Measurements from ENCODE around the gene C3.

The C3 gene

DNA sequence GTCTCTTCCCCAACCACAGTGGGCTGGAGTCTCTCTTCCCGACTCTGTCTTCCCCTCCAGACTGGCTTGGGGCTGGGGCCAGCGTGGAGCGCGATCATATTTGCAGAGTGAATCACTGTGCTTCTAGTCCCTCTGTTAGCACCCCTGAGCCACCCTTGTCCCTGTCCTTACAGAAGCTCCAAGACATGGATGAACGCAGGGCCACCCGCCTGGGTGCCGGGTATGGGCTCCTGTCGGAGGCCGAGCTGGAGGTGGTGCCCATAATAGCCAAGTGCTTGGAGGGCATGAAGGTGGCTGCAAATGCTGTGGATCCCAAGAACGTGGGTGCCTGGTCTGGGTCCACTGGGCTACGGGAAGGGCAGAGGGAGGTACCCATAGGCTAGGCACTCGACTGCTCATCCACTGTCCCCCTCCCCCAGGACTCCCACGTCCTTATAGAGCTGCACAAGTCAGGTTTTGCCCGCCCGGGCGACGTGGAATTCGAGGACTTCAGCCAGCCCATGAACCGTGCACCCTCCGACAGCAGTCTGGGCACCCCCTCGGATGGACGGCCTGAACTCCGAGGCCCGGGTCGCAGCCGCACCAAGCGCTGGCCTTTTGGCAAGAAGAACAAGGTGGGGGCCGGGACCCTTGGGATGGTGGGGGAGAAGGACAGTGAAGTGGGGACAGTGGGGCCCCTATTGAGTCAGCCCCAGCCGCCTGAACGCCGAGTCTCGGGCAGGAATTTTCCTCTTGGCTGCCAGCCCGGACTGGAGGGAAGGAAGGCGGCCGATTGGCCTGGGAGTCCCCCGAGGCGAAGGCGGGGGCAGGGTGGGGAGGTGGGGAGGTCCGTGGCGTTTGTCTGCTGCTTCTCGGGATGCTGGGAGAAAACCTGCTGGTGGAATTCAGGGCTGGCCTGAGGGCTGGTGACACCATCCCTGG, 24.2 kb upstream of the C3 start:
- no peak for DNase-seq

DNA sequence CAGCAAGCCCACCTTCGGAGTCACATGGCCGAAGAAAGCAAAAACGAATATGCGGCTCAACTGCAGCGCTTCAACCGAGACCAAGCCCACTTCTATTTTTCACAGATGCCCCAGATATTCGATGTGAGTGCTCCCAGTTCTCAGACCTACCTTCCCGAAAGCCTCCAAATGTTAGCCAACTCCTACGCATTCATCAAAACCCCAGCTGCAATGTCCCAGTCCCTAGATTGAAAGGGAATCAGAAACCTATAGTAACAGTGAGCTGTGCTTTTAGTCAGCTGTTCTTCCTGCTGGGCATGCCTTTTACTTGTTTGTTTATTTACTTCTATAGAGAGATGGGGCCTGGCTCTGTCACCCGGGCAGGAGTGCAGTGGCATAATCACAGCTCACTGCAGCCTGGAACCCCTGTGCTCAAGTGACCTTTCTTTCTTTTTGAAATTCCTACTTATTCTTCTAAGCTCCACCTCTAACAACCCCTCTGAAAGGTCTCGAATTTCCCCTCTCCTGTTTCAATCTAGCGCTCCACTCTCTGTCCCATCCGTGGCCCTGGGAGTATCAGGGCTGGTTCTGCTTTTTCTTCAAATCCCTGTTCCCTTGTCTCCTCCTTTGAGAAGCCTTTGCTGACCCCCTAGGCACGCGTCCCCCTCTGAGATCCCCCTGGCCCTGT, 23.4 kb upstream of the C3 start:
- DNase-seq, result no peak

DNA sequence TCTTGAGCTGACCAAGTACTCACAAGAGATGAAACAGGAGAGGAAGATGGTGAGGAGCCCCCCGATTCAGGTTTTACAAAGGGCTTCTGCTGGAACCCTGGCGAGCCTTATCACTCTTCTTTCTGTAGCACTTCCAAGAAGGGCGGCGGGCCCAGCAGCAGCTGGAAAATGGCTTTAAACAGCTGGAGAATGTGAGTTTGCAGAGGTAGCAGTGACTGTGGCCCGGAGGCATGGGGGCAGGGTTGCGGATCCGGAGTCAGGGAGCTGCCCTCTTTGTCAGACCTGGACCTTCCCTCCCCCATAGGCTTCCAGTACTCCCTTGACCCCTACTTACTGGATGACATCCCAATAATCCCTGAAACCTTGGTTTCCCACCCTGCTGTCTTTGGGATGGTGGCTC, 22.6 kb upstream of the C3 start:
- no peak for DNase-seq

DNA sequence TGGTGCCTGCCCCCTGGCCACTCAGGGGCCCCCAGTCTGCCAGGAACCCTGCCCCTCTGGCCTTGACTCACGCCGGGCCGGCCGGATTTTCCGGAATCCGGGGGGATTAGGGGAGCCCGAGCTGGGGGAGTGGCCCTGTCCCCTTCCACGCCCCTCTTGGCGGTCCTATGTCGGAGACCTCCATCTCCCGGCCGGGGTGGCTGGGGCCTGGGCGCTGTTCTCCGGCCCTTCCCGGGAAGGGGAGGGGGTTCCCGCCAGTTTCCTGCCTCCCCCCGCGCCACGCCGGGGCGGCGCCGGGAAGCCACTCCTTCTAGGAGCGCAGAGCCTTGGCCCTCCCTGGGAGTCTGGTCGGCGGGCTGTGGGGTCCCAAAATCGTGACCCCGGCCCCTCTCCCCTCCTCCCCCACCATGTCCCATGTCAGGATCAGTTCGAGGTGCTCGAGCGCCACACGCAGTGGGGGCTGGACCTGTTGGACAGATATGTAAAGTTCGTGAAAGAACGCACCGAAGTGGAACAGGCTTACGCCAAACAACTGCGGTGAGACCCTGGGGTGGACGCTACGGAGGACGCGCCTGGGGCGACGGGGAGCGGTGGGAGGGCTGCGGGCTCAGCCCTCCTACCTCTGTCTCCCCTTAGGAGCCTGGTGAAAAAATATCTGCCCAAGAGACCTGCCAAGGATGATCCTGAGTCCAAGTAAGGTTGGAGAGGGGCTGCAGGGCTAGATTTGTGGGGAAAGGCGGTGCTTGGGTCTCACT, 20.3 kb upstream of the C3 start:
- no peak for DNase-seq

DNA sequence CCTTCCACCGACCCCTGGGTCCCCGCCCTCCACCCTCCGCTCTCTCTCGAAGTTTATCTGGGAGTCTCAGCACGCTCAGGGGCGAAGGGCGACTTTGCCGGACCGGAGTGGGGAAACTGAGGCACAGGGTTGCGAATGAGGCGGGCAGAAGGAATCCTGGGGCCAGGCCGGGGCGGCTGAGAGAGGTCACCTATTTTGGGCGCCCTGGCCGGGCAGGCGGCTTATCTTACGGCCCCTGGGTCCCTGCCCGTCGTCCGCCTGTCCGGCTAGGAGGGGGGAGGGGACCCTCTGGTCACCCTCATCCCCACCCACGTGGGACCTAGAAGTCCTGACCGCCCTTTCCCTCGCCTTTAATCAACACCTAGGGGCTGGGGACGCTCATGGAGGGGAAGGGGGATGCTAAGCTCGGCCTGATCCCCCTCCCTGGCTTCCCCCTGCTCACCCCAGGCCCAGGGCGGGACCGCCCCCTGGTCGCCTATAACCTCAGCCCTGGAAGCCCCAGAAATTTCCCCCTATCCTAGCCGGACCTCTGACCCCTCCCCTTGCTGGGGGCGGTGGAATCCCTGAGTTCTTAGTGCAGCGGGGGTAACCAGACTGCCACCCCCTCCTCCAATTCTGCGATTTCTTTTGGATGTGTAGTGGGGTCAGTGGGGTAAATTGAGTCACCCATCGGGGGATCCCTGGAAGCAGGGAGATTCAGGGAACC, 19.6 kb upstream of the C3 start:
- DNase-seq, result no peak

DNA sequence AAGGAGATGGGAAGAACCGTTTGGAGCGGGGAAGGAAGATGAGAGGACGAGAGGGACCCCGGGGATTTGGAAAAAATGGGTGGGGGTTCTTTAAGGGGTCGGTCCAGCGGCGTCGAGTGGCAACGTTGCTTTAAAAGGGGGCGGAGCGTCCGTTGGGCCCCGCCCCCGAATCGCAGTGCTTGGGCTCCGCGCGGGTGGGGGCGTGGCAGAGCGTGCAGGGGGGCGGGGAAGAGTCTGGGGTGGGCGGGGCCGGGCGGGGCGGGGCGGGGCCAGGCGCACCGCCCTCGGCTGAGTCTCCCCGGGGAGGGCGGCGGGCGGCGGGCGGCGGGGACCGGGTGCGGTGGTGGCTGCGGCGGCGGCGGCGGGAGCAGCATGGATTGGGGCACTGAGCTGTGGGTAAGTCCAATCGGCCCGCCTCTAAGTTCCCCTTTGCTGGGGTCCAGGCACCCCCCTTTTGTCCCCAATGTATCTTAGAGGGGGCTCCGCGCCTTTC, 19.0 kb upstream of the C3 start, which contains the start of gene TRIP10:
TSS of gene TRIP10 (plus strand) at position 291 of the 493 bp plus-strand sequence. CDS start at position 373, 82 bp downstream.
- no peak for DNase-seq

GRCh38 chr19:6738787-6739389, 18.4 kb upstream of the C3 start:
- no peak for DNase-seq

- no peak for DNase-seq
Observed at GRCh38 chr19:6737873-6738786, 17.7 kb upstream of the C3 start.

DNA sequence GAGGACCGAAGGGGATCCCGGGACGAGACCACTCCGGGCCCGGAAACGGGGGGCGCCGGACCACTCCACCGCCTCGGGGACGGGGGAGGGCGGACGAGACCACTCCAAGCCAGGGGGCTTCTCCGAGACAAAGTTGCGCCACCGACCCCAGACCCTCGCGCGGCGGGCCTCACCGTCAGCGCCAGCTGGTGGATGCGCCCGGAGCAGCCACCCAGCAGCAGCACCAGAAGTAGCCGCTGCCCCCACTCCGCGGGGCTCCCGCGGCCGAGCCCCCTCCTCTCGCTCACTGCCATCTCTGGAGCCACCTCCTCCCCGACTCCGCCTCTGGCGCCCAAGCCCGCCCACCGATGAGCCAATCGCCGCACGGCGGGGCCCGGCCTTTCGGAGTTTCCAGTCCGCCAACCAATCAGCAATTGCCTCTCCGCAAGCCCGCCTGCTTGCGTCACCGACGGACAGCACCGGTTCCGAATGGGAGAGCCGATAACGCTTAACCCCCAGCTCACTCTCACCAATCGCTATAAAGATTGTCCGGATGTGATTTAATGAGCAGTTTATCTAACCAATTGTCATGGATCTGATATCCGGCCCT, 16.9 kb upstream of the C3 start, which contains the start of gene GPR108:
TSS of gene GPR108 (minus strand) at position 297 of the 589 bp plus-strand sequence. CDS start at position 293, 4 bp downstream.
- peak; percentile 58 for DNase-seq

GRCh38 chr19:6736917-6737283, 16.4 kb upstream of the C3 start:
- no peak for DNase-seq

DNA sequence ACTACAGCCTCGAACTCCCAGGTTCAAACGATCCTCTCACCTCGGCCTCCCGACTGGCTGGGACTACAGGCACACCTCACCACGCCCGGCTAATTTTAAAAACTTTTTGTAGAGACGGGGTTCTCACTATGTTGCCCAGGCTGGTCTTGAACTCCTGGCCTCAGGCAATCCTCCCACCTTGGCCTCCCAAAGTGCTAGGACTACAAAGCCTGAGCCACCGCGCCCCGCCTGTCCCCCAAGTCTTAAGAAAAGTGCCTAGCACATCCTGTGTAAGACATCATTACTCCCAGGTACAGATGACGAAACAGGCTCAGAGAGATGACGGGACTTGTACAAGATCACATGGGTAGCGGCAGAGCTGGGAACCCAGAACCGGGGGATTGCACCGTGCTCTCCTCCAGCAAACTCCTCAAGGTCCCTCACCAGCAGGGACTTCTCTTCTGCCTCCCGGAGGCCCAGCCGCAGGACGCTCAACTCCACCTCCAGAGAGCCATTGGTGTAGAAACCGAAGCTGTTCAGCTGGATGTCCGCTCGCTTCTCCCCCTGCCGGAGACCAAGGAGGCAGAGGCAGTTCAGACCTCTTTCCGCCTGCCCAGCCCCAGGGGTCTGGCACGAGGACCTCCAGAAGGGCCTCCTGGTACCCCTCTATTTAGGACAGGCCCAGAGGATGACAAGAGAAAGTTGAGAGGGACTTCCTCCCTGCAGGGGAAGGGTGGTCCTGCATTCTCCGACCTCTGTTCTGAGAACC, 15.9 kb upstream of the C3 start:
- no peak for DNase-seq

- no peak for DNase-seq
Observed at GRCh38 chr19:6735181-6735911, 14.9 kb upstream of the C3 start.

DNA sequence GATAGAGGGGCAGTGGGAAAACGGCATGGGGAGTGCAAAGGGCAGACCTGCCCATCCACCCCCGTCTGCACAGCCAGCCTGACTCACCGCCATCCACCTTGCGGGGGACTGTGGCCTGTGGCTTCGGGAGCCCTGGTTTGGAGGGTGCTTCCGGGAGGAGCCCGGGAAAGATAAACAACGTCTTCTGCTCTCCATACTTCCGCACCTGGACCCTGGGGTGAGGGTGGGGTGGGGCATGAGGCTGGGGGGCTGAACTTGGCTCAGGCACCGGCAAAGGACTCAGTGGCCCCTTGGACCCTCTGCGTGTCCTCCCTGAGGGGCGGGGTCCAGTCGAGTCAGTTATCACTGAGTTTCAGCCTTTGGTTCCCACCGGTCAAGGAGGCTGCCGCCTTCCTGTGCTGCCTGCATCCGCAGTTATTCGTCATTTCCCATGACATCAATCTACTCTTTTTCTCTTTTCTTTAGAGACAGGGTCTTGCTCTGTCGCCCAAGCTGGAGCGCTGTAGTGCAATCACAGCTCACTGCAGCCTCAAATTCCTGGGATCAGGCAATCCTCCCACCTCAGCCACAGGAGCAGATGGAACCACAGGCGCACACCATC, 13.7 kb upstream of the C3 start:
- no peak for DNase-seq

- DNase-seq, result no peak
Observed at GRCh38 chr19:6733338-6734095, 13.1 kb upstream of the C3 start.

- no peak for DNase-seq
Observed at GRCh38 chr19:6732803-6733337, 12.4 kb upstream of the C3 start.

DNA sequence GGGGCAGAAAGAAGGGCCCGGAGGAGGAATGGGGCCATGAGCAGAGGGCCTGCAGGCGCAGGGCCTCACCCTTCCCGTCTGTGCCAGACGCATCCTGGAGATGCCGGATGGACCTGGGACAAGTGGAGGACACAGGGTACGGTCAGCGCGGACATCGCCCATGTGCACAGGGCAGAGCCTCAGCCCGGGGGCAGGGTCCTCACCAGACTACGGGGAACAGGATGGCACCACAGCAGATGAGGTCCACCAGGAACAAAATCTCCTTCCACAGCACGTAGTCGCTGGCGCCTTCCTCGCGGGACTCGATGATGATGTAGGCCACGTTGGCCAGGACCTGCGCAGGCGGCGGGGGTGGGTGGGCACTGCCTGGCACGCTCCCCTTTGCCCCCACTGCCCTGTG, 11.4 kb upstream of the C3 start:
- no peak for DNase-seq

DNA sequence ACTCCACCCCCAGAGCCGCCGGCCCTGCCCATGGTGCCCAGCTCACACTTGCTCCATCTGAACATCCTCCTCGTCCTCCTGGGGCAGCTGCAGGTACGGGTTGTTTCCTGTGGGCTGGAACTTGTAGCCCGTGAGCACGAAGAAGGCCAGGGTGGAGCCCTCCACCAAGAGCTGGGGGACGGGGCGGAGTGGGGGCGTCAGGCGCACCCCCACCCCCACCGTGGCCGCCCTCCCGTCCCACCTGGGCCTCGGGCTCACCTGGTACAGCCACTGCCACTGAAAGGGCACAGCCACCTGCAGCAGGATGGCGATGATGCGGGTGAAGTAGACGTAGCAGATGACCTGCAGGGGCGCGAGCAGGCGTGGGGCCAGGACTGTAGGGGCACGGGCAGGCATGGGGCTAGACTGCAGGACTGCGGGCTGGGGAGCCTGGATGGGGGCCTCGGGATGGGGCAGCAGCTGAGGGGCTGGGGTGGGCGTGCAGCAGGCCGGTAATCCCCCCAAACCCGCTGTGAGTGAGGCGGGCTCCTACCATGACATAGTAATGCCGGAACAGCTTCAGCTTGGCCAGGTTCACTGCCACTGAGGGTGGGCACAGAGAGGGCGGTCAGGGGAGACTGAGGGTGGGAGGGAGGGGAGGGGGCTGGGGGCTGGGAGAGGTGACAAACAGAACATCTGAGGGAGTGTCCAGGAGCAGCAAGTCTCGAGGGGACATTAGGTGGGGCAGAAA, 10.7 kb upstream of the C3 start:
- no peak for DNase-seq
